RKO (cell line): Measurements from ENCODE around the gene VPS45.
"Not testable (repeated sequence)": the region's sequence is repeated elsewhere in the genome, so short reads cannot be mapped to it uniquely, and the experiment has no call there.

ENCODE experiments used
- DNase-seq: peaks from one replicate; pipeline ENCODE4 v3.0.0-alpha.2; 2016; ENCODE audit warnings: low spot score

The VPS45 gene

GRCh38 chr1:150127868-150128267 is 60.3 kb downstream of the VPS45 start:
- DNase-seq, result peak; percentile 51

GRCh38 chr1:150132372-150132771 is 64.8 kb downstream of the VPS45 start:
- DNase-seq, result no peak

- DNase-seq, result no peak
Measured at GRCh38 chr1:150134537-150134936, 67.0 kb downstream of the VPS45 start.

GRCh38 chr1:150135400-150135799 is 67.8 kb downstream of the VPS45 start:
- DNase-seq, result not testable (repeated sequence)

GRCh38 chr1:150138044-150138443 is 70.5 kb downstream of the VPS45 start:
- DNase-seq, result no peak

- no peak for DNase-seq
Measured at GRCh38 chr1:150141452-150141851, 73.9 kb downstream of the VPS45 start.

GRCh38 chr1:150142083-150142482 is 74.5 kb downstream of the VPS45 start:
- no peak for DNase-seq

- no peak for DNase-seq
Measured at GRCh38 chr1:150144606-150145005, 77.0 kb downstream of the VPS45 start.

GRCh38 chr1:150146016-150146415 is 78.4 kb downstream of the VPS45 start:
- DNase-seq, result not testable (repeated sequence)

- DNase-seq, result no peak
Measured at GRCh38 chr1:150146849-150147542, 79.4 kb downstream of the VPS45 start.

- no peak for DNase-seq
Measured at GRCh38 chr1:150148837-150149270, 81.3 kb downstream of the VPS45 start.

GRCh38 chr1:150149271-150150132 is 81.9 kb downstream of the VPS45 start, which contains the start of gene PLEKHO1:
TSS of gene PLEKHO1 (plus strand) at chr1:150149916. CDS start at chr1:150150258, 342 bp downstream.
- peak; percentile 80 for DNase-seq

GRCh38 chr1:150150133-150151021 is 82.8 kb downstream of the VPS45 start:
- DNase-seq, result peak; percentile 35

- DNase-seq, result no peak
Measured at GRCh38 chr1:150151291-150152181, 84.0 kb downstream of the VPS45 start.

GRCh38 chr1:150152182-150152536 is 84.6 kb downstream of the VPS45 start:
- DNase-seq, result no peak

GRCh38 chr1:150152772-150153456 is 85.3 kb downstream of the VPS45 start:
- DNase-seq, result peak; percentile 30

GRCh38 chr1:150154143-150154542 is 86.6 kb downstream of the VPS45 start:
- no peak for DNase-seq

GRCh38 chr1:150155413-150156071 is 88.0 kb downstream of the VPS45 start:
- no peak for DNase-seq

GRCh38 chr1:150156868-150157603 is 89.5 kb downstream of the VPS45 start:
- no peak for DNase-seq
